Stimulated activated naive B cell treated with anti-CD40 and anti-IgM and Interleukin-4, amounts not matched to agents 10 μg/mL and 1 μg/mL and 100 μg/mL, for 72 hours (primary cell): ENCODE data around the gene TRIM58.

Experiments used
- ATAC-seq, 2 donors: fragments of 150-1000 bp; cut with Tn5 transposase; replicated peaks; 2 replicates each; pipeline ENCODE4 v1.10.0; 2021; ENCODE audit warnings: moderate library complexity in 1 of 2
- DNase-seq: peaks from one replicate; pipeline ENCODE4 v3.0.0; 2021
- H3K27ac Mint-ChIP-seq: one replicate; pipeline ENCODE4 v1.8.0; 2022; ENCODE audit warnings: mild to moderate bottlenecking, mixed read lengths
- H3K27me3 Mint-ChIP-seq, 2 donors: one replicate each; pipeline ENCODE4 v1.8.0; 2022; ENCODE audit warnings: mixed read lengths in 2 of 2
- H3K36me3 Mint-ChIP-seq, 2 donors: one replicate each; pipeline ENCODE4 v1.8.0; 2022; ENCODE audit warnings: mixed read lengths in 2 of 2, mild to moderate bottlenecking in 1 of 2
- H3K4me1 Mint-ChIP-seq, 2 donors: one replicate each; pipeline ENCODE4 v1.8.0; 2022; ENCODE audit warnings: mixed read lengths in 2 of 2, mild to moderate bottlenecking in 1 of 2
- H3K4me3 Mint-ChIP-seq, 2 donors: one replicate each; pipeline ENCODE4 v1.8.0; 2022; ENCODE audit warnings: mild to moderate bottlenecking in 2 of 2, mixed read lengths in 2 of 2, moderate library complexity in 1 of 2
- H3K9me3 Mint-ChIP-seq, 2 donors: one replicate each; pipeline ENCODE4 v1.8.0; 2022; ENCODE audit warnings: mixed read lengths in 2 of 2, mild to moderate bottlenecking in 1 of 2

Gene TRIM58, protein sequence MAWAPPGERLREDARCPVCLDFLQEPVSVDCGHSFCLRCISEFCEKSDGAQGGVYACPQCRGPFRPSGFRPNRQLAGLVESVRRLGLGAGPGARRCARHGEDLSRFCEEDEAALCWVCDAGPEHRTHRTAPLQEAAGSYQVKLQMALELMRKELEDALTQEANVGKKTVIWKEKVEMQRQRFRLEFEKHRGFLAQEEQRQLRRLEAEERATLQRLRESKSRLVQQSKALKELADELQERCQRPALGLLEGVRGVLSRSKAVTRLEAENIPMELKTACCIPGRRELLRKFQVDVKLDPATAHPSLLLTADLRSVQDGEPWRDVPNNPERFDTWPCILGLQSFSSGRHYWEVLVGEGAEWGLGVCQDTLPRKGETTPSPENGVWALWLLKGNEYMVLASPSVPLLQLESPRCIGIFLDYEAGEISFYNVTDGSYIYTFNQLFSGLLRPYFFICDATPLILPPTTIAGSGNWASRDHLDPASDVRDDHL

GRCh38 chr1:247857069-247857984, at the start of gene TRIM58:
TRIM58 (plus strand) TSS chr1:247857187; CDS start chr1:247857247, 60 bp downstream.
- peaks cover 0 to 3% of the 10 kb centered on the region in 2 donors for H3K9me3 Mint-ChIP-seq
- H3K27me3 Mint-ChIP-seq: peaks cover 5 to 33% of the 10 kb centered on the region in 2 donors
- ATAC-seq (peak; percentile 88 to 89), DNase-seq (peak; percentile 56)
- peak within 1 kb of the TSS; percentile 83 to 89 for H3K4me3 Mint-ChIP-seq
- H3K27ac Mint-ChIP-seq: peak within 1 kb of the TSS; percentile 86
- H3K4me1 Mint-ChIP-seq: peaks cover 16 to 22% of the 10 kb centered on the region in 2 donors
- peaks cover 0 to 1% of the 10 kb centered on the region in 2 donors for H3K36me3 Mint-ChIP-seq

GRCh38 chr1:247812637-247813036, 44.4 kb upstream of the TRIM58 start:
- Mint-ChIP-seq H3K9me3 (no peaks in the 10 kb centered on the region), H3K4me3 (no peak overlapping the region), H3K4me1 (no peaks in the 10 kb centered on the region), H3K36me3 (no peaks in the 10 kb centered on the region), H3K27me3 (no peaks in the 10 kb centered on the region), H3K27ac (no peak overlapping the region)
- ATAC-seq (no peak), DNase-seq (no peak)

GRCh38 chr1:247822060-247822459, 34.9 kb upstream of the TRIM58 start:
- no peaks in the 10 kb centered on the region for H3K4me1 Mint-ChIP-seq
- H3K27ac Mint-ChIP-seq: no peak overlapping the region
- ATAC-seq: no peak
- no peak for DNase-seq
- H3K27me3 Mint-ChIP-seq: no peaks in the 10 kb centered on the region
- no peaks in the 10 kb centered on the region for H3K36me3 Mint-ChIP-seq
- no peak overlapping the region for H3K4me3 Mint-ChIP-seq
- H3K9me3 Mint-ChIP-seq: no peaks in the 10 kb centered on the region

- Mint-ChIP-seq H3K9me3 (no peaks in the 10 kb centered on the region), H3K4me1 (no peaks in the 10 kb centered on the region), H3K36me3 (no peaks in the 10 kb centered on the region), H3K4me3 (no peak within 1 kb of the TSS), H3K27ac (no peak within 1 kb of the TSS), H3K27me3 (no peaks in the 10 kb centered on the region)
- DNase-seq (no peak), ATAC-seq (no peak)
These were observed 33.0 kb upstream of the TRIM58 start, which contains the start of gene OR14A16 for GRCh38 chr1:247824023-247824422. OR14A16 (minus strand) TSS chr1:247824119; CDS start chr1:247815729, 8,390 bp downstream.

DNA sequence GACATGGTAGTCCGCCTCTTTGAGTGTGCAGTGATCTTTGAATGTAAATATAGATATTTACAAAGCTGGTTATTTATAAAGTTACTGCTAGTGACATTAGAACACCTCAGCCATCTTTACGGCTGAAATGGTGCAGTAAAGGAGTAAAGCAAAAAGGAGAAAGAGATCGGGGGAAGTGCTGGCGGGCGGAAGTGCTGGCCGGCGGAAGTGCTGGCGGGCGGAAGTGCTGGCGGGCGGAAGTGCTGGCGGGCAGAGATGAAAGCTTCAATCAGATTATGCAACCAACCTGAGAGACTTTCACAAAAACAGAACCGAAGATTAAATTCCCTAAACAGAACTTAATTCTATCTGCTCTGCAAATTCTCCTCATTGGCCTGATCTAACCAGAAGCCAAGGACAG, 31.6 kb upstream of the TRIM58 start:
- no peak for DNase-seq
- H3K9me3 Mint-ChIP-seq: no peaks in the 10 kb centered on the region
- no peak overlapping the region for H3K4me3 Mint-ChIP-seq
- no peak for ATAC-seq
- no peak overlapping the region for H3K27ac Mint-ChIP-seq
- H3K4me1 Mint-ChIP-seq: no peaks in the 10 kb centered on the region
- H3K36me3 Mint-ChIP-seq: no peaks in the 10 kb centered on the region
- H3K27me3 Mint-ChIP-seq: no peaks in the 10 kb centered on the region

GRCh38 chr1:247829656-247830055, 27.3 kb upstream of the TRIM58 start:
- Mint-ChIP-seq H3K9me3 (no peaks in the 10 kb centered on the region), H3K27me3 (peaks cover 0 to 5% of the 10 kb centered on the region in 2 donors), H3K4me3 (no peak overlapping the region), H3K36me3 (no peaks in the 10 kb centered on the region), H3K4me1 (no peaks in the 10 kb centered on the region), H3K27ac (no peak overlapping the region)
- no peak for ATAC-seq
- no peak for DNase-seq

DNA sequence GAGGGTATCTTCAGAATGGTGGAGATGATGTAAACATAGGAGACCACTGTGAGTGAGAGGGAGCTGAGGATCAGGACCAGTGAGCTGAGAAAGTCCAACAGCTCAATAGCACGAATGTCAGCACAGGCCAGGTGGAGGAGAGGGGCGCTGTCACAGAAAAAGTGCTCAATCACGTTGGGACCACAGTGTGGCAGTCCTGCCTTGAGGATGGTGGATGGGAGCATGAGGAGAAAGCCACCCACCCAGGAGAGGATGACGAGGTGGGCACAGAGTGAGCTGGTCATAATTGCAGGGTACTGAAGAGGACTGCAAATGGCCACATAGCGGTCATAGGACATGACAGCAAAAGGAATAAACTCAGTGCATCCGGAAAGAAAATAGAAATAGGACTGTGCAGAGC, 23.4 kb upstream of the TRIM58 start:
- Mint-ChIP-seq H3K36me3 (no peaks in the 10 kb centered on the region), H3K4me1 (no peaks in the 10 kb centered on the region), H3K27ac (no peak overlapping the region), H3K9me3 (no peaks in the 10 kb centered on the region), H3K4me3 (no peak overlapping the region), H3K27me3 (peaks cover 0 to 5% of the 10 kb centered on the region in 2 donors)
- no peak for DNase-seq
- no peak for ATAC-seq

- no peak overlapping the region for H3K4me3 Mint-ChIP-seq
- no peak for DNase-seq
- no peaks in the 10 kb centered on the region for H3K9me3 Mint-ChIP-seq
- H3K27me3 Mint-ChIP-seq: no peaks in the 10 kb centered on the region
- no peak overlapping the region for H3K27ac Mint-ChIP-seq
- peaks cover 3 to 7% of the 10 kb centered on the region in 2 donors for H3K4me1 Mint-ChIP-seq
- H3K36me3 Mint-ChIP-seq: no peaks in the 10 kb centered on the region
- peak; percentile 58 to 77 for ATAC-seq
These were observed 16.2 kb upstream of the TRIM58 start for GRCh38 chr1:247840818-247841217.

- Mint-ChIP-seq H3K36me3 (no peaks in the 10 kb centered on the region), H3K4me1 (peaks cover 3 to 7% of the 10 kb centered on the region in 2 donors), H3K4me3 (no peak within 1 kb of the TSS), H3K27me3 (no peaks in the 10 kb centered on the region), H3K9me3 (no peaks in the 10 kb centered on the region), H3K27ac (no peak within 1 kb of the TSS)
- DNase-seq (no peak), ATAC-seq (no peak)
These were observed 15.2 kb upstream of the TRIM58 start, which contains the start of gene OR11L1 for GRCh38 chr1:247841796-247842195. OR11L1 (minus strand) TSS chr1:247841896; CDS start chr1:247841896, 0 bp downstream.

DNA sequence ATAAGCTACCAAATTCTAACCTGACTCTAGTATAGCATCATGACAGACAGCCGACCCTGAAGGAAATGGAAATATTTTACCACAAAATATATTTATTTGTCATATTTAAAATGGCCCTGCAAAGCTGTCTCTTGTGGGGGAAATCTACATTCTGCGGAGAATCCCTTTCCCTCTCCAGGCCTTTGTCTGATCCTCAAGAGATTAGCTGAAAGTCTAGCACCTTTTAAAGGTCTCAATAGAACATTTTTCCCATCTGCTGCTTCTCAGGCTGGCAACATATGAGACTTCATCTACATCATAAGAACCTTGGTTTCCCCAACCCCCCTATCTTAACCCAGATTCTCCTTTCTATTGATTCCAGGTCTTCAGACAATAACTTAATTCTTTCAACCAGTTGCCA, 13.6 kb upstream of the TRIM58 start:
- ATAC-seq (no peak), DNase-seq (no peak)
- no peak overlapping the region for H3K27ac Mint-ChIP-seq
- H3K4me3 Mint-ChIP-seq: no peak overlapping the region
- H3K9me3 Mint-ChIP-seq: no peaks in the 10 kb centered on the region
- no peaks in the 10 kb centered on the region for H3K36me3 Mint-ChIP-seq
- peaks cover 3 to 7% of the 10 kb centered on the region in 2 donors for H3K4me1 Mint-ChIP-seq
- no peaks in the 10 kb centered on the region for H3K27me3 Mint-ChIP-seq

DNA sequence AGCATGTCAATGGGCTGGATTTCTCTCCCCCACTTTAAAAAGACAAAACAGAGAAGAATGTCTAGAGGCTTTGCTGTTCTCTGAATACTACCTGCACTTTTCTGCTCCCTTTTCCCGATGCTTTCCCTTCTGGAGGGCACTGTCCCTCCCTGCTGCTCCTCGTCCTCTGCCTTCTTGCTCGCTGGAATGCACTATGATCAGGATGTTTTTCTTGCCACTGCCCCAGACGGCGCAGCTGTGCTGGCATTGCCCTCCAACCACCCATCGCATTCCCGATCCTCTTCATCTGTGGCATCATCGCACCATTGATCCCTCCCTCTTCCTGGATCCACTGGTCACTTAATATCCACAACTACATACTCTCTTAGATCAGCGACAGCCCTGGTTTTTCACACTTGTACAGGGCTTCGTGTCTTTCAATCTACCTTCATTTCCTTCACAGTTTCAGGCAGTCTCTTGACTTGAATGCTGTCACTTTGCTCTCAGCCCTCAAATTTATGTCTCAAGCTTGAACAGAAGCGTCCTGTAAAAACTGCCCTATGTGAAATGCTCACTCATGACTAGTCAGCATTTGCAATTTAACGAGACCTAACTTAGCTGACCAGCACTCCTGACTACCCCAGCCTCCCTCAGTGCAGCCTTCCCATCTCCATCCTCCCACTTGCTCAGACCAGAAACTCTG, 11.8 kb upstream of the TRIM58 start:
- peaks cover 3 to 7% of the 10 kb centered on the region in 2 donors for H3K4me1 Mint-ChIP-seq
- no peaks in the 10 kb centered on the region for H3K27me3 Mint-ChIP-seq
- no peaks in the 10 kb centered on the region for H3K9me3 Mint-ChIP-seq
- no peak overlapping the region for H3K27ac Mint-ChIP-seq
- DNase-seq (no peak), ATAC-seq (no peak)
- H3K4me3 Mint-ChIP-seq: no peak overlapping the region
- H3K36me3 Mint-ChIP-seq: no peaks in the 10 kb centered on the region

DNA sequence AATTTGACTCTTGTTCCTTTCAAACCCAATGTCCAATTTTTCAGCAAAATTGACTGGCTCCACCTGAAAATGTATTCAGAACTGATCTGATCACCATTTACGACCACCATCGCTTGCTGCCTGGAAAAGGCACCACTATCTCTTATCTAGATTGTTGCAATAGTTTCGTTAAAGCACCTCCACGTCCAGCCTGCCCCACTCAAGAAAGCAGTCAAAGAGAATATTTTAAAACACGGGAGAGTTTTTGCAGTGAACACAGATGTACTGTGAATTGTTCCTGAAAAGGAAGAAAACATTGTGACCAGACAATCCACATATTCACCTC, 11.3 kb upstream of the TRIM58 start:
- H3K4me1 Mint-ChIP-seq: peaks cover 3 to 6% of the 10 kb centered on the region in 2 donors
- H3K9me3 Mint-ChIP-seq: no peaks in the 10 kb centered on the region
- H3K36me3 Mint-ChIP-seq: no peaks in the 10 kb centered on the region
- no peaks in the 10 kb centered on the region for H3K27me3 Mint-ChIP-seq
- no peak for DNase-seq
- H3K4me3 Mint-ChIP-seq: no peak overlapping the region
- ATAC-seq: no peak
- no peak overlapping the region for H3K27ac Mint-ChIP-seq

DNA sequence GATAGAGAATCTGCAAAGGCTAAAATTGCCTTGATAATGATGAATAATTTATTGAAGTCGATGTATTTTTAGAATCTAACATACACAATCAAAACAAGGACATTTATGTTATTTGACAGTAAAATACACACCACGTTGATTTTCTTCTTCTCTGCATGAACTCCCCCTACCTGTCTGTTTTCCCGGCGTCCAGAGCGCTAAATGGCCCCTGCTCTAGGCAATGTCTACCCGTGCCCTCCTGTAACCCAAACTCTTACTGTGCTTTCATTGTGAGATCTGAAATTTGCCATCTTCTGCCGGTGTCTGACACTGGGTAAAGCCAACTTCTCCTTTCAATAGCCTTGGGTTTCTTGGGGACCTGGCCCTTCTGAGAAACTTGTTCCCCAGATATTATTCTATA, 8.6 kb upstream of the TRIM58 start:
- no peak for DNase-seq
- Mint-ChIP-seq H3K27ac (no peak overlapping the region), H3K36me3 (no peaks in the 10 kb centered on the region), H3K4me1 (peaks cover 10% of the 10 kb centered on the region in 2 donors), H3K4me3 (no peak overlapping the region), H3K27me3 (peaks cover 3 to 8% of the 10 kb centered on the region in 2 donors), H3K9me3 (peaks cover 0 to 7% of the 10 kb centered on the region in 2 donors)
- no peak for ATAC-seq

DNA sequence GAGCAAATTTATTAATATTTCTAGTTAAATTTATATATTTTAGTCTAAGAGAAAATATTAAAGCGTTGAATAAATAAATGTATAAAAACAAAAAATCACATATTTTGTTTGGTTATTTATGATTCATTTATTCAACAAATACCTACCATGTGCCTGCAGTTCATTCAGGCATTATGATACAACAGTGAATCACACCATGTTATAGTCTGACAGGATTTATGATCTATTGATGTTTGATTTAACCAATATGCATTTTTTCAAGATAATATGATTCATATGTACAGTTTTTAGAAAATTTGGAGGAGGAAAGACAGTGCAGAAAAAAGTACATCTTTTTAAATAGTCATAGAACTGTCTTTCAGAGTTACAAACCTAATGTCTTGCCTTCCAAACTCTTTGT, 7.4 kb upstream of the TRIM58 start:
- Mint-ChIP-seq H3K36me3 (no peaks in the 10 kb centered on the region), H3K27me3 (peaks cover 3 to 8% of the 10 kb centered on the region in 2 donors)

More for the DNA sequence above, 7.4 kb upstream of the TRIM58 start:
- DNase-seq (no peak), ATAC-seq (no peak)
- Mint-ChIP-seq H3K27ac (no peak overlapping the region), H3K4me1 (peaks cover 10% of the 10 kb centered on the region in 2 donors), H3K9me3 (peaks cover 0 to 7% of the 10 kb centered on the region in 2 donors), H3K4me3 (no peak overlapping the region)
